LNCaP clone FGC (cell line): ENCODE measurements around the gene TACC3.

Experiments
- DNase-seq: peaks from one replicate; pipeline ENCODE4 v3.0.0-alpha.2; 2011; ENCODE audit warnings: low read depth
- H3K4me3 ChIP-seq: 2 replicates; pipeline ENCODE4 v1.5.1; 2011; ENCODE audit warnings: mild to moderate bottlenecking, low read depth, low read length, control low read depth
- TF ChIP-seq, protein P1 (sequence below): IDR thresholded peaks from 2 replicates; pipeline ENCODE4 v1.5.1; 2012; ENCODE audit warnings: mild to moderate bottlenecking; ENCODE audit not compliant: control insufficient read depth, insufficient read depth; ENCODE audit errors: extremely low read depth

The TACC3 gene

DNA sequence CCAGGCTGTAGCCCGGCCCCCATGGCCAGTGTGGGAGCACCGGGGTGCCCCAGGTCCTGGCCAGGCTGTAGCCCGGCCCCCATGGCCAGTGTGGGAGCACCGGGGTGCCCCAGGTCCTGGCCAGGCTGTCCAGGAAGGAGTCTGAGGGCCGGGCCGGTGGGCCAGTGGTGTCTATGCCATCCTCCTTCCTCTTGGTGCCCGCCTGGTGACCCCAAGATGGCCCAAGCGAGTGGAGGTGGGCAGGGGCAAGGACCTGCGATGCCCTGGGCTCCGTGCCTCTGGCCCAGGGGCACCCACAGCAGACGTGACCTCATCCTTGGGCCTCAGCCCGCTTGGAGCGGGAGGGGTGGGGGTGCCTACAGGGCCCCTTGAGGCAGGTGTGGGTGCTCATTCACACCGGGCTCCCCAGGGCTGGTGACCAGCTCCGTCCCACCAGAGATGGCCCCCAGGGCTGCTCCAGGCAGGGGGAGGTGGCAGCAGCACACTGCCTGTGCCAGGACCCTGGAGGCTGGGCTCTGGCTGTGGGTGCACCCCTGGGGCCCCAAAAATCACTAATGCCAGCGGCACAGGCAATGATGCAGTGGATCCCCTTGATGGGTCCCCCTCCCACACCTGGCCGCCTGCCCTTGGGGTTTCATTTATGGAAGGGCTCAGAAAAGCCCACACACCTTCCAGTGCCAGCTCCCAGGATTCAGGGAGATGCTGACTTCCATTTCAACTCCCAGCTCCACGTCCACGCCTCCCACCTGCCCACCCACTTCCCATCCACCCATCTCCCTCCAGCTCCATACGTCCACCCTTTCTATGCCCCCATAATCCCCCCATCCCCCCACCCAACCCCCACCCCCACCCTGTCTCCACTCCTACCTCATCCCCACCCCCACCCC is 35.8 kb downstream of the TACC3 start:
- no peak overlapping the region for H3K4me3 ChIP-seq
- TF ChIP-seq, protein P1, sequence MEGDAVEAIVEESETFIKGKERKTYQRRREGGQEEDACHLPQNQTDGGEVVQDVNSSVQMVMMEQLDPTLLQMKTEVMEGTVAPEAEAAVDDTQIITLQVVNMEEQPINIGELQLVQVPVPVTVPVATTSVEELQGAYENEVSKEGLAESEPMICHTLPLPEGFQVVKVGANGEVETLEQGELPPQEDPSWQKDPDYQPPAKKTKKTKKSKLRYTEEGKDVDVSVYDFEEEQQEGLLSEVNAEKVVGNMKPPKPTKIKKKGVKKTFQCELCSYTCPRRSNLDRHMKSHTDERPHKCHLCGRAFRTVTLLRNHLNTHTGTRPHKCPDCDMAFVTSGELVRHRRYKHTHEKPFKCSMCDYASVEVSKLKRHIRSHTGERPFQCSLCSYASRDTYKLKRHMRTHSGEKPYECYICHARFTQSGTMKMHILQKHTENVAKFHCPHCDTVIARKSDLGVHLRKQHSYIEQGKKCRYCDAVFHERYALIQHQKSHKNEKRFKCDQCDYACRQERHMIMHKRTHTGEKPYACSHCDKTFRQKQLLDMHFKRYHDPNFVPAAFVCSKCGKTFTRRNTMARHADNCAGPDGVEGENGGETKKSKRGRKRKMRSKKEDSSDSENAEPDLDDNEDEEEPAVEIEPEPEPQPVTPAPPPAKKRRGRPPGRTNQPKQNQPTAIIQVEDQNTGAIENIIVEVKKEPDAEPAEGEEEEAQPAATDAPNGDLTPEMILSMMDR: no peak
- DNase-seq: no peak

DNA sequence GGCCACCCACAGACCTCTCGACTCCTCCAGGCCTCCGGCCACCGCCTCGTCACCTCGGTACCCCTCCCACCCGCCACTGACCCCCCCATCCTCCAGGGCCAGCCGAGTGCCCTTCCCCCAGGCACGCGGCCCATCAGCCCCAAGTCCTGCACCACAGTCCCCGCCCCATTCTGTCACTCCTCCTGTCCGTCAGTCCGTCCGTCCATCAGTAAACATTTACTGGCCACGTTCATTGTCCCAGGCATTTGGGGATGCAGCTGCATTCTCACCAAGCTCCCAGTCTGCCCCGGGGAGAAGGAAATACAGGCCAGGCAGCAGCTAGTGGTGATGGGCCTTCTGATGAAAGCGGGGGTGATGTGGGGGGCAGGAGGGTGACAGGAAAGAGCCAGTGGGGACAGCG is 36.5 kb downstream of the TACC3 start:
- H3K4me3 ChIP-seq: no peak overlapping the region
- no peak for DNase-seq
- TF ChIP-seq, protein P1: no peak

DNA sequence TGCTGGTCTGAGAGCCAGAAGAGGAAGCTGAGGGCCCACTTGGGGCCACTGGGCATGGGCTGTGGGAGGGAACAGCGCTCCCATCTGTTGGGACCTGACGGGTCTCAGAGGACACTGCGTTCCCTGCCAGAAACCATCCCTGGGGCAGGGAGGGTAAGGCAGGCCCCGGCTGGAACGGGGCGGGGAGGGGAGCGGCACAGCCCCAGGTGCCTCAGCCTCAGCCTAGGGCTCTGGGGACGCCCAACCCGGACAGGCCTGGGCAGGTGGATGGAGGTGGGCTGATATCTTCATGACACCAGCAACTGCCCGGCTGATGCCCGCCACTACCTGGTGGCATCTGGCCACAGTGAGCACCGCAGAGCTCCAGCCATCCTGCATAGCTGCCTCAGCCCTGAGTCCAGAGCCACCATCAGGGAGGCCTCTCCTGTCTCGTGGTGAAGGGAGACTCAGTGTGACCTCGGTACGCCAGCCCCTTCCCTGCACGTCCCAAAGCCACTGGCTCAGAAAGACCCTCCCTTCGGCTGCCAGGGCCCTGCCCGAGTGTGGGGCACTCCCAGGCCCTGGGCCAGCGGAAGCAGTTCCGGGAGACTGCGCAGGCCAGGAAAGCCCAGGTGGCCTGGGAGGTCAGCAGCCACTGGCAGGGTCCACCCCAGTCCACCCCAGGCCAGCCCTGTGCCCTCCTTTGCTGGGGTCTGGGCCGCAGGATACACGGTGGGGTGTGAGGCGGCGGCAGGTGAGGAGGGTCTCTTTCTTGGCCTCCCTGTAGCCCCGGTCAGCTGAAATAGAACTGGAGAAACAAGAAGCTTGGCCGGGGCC is 37.2 kb downstream of the TACC3 start:
- no peak for DNase-seq
- H3K4me3 ChIP-seq: no peak overlapping the region
- TF ChIP-seq, protein P1: no peak

DNA sequence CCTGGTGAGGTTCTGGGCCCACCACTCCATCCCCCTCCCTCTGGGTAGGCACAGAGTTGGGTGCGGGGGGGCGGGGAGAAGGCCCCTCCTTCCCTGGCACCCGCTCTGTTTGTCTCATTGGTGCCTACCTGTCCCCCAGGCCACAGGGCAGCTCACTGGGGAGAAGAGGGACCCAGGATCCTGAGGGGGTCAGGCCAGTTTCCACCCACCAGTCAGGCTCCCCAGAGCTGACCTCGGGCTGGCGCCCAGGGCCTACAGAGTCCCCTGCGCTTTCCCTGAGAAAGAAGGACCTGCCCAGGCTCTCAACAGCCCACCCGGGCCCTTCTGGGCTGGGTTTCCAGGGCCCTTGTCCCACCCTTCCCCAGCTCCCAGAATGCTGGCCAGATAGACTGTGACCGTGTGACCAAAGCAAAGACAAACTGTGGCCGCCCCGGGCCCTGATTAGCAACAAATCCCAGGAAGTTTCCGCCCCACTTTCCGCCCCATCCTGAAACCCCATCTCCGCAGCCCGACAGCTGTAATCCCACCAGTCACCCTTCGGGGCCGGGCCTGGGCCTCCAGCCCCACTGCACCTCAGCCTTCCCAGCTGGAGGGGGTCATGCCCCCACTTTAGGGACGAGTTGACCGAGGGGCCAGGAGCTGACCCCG is 38.0 kb downstream of the TACC3 start:
- no peak overlapping the region for H3K4me3 ChIP-seq
- no peak for DNase-seq
- TF ChIP-seq, protein P1: no peak

DNA sequence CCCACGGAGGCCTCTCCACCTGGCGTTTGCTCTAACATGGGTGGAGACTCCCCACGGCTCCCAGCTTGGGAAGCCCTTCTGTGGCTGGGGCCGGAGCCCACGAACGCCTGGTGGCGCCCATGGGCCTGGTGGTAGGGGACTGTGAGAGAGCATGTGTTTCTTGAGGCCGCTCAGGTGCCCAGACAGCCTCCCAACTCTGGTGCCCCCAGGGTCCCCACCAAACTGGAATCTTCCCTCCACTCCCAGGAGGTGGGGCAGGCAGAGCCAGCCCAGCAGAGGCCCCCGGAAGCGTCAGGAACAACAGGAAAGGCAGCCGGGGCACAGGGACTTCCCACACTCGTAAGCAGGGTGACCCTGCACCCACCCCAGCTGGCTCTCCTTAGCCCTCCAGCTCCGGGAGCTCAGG is 38.5 kb downstream of the TACC3 start:
- H3K4me3 ChIP-seq: no peak overlapping the region
- no peak for DNase-seq
- TF ChIP-seq, protein P1: no peak

DNA sequence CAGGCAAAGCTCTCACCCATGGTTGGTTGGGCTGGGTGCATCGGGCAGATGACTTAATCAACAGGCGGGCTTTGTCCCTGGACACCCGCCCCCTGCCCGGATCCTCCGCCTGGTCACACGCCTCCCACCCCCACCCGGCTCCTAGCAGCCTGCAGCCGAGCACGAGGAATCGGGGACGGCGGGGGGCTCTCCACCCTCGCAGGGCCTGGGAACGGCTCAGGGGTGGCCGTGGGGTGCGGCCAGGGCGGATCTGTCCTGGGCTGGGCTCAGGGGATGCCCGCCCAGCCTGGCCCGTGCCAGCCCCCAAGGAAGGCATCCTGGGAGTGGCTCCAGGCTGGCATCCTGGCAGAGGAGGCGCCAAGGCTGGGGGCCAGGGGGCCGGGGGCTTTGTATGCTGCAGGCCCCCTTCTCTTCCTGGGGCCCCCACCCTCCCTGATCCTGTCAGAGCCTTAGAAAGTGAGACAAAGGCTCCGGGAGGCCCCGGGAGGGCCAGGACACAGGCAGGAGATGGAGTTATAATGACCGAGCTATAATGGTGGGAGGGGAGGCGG is 39.3 kb downstream of the TACC3 start:
- TF ChIP-seq, protein P1: no peak
- no peak for DNase-seq
- H3K4me3 ChIP-seq: no peak overlapping the region
